ENCODE results near the gene CENPC.
"Not testable (repeated sequence)": the region's sequence is repeated elsewhere in the genome, so short reads cannot be mapped to it uniquely, and the experiment has no call there.

Gene CENPC

DNA sequence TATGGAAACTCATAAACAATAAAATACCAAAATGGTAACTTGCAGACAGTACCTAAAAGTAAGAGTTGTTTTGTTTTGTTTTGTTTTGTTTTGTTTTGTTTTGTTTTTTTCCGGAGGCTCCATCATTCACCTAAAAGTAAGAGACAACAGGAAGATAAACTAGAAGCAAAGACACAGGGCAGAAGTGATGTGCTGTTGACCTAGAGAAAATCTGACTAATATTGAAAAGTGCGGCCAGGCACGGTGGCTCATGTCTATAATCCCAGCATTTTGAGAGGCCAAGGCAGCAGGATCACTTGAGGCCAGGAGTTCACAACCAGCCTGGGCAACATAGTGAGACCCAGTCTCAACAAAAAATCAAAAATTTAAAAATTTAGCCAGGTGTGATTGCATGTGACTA lies 5.6 kb upstream of the CENPC start:
- no peak for DNase-seq (ENCODE audit: low read depth in 3 of 3, low spot score in 1 of 3)

DNA sequence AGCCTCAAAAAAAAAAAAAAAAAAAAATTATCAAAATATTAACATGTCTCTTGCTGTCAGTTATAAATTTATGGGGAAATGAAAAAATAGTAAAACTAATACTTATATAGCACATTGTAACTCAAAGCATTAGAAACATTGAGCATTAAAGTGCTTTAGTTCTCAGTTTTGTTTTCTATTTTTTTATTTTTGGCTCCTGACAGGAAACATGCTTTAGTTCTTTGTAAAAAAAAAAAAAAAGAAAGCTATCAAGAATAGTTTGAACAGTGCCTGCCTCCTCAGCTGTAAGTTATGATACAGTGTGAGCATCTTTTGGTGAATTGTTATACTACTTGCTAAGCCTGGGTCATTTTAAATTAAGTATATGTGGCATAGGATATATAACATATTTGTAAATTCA lies 5.1 kb upstream of the CENPC start:
- no peak for DNase-seq (ENCODE audit: low read depth in 3 of 3, low spot score in 1 of 3)

GRCh38 chr4:67549123-67549522 lies 3.8 kb upstream of the CENPC start:
- DNase-seq (ENCODE audit: low read depth in 3 of 3, low spot score in 1 of 3) = no peak

- no peak for DNase-seq (ENCODE audit: low read depth in 3 of 3, low spot score in 1 of 3)
Measured at GRCh38 chr4:67546971-67547370, 1.7 kb upstream of the CENPC start.

- no peak for DNase-seq (ENCODE audit: low read depth in 3 of 3, low spot score in 1 of 3)
Measured at GRCh38 chr4:67546004-67546356, 677 bp upstream of the CENPC start.

GRCh38 chr4:67542076-67542475 lies 3.2 kb downstream of the CENPC start:
- DNase-seq (ENCODE audit: low read depth in 3 of 3, low spot score in 1 of 3) = no peak

GRCh38 chr4:67539830-67540229 lies 5.5 kb downstream of the CENPC start:
- no peak for DNase-seq (ENCODE audit: low read depth in 3 of 3, low spot score in 1 of 3)

DNA sequence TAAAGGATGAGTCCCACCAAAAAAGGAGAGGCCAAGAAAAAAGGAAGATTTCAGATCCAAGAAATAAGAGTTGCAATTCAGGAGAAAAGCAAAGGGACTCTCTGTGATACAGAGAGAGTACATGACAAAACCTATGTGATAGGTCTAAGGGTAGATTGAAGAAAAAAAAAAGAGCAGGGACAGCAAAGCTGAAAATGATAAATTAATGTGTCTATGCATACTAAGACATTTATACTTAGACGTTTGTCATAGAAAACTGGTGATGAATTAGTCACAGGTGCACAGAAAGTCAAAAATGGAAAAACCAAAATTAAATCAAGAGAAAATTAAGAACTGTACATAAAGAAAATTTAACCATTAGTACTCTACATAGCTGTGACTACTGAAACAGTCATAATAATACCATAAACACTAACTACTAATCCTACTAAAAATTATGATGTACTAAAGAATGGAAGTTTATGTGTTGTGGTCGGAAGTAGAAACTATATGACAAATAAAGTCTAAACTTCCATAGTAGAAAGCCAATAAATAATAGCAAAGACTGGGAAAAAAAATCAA lies 9.9 kb downstream of the CENPC start:
- no peak for DNase-seq (ENCODE audit: low read depth in 3 of 3, low spot score in 1 of 3)

DNA sequence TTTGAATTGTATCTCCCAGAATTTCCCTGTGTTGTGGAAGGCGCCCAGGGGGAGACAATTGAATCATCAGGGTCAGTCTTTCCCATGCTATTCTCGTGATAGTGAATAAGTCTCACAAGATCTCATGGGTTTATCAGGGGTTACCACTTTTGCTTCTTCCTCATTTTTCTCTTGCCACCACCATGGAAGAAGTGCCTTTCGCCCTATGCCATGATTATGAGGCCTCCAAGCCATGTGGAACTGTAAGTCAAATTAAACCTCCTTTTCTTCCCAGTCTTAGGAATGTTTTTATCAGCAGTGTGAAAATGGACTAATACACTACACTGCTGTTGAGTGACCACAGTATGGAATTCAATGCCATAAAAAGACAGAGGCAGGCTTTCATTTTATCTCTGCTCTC lies 12.2 kb downstream of the CENPC start:
- no peak for DNase-seq (ENCODE audit: low read depth in 3 of 3, low spot score in 1 of 3)

DNA sequence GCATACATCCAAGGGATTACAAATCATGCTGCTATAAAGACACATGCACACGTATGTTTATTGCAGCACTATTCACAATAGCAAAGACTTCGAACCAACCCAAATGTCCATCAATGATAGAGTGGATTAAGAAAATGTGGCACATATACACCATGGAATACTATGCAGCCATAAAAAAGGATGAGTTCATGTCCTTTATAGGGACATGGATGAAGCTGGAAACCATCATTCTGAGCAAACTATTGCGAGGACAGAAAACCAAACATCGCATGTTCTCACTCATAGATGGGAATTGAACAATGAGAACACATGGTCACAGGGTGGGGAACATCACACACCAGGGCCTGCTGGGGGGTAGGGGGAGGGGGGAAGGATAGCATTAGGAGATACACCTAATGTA lies 12.9 kb downstream of the CENPC start:
- not testable (repeated sequence) for DNase-seq (ENCODE audit: low read depth in 3 of 3, low spot score in 1 of 3)

- no peak for DNase-seq (ENCODE audit: low read depth in 3 of 3, low spot score in 1 of 3)
Measured at GRCh38 chr4:67531379-67531962, 13.8 kb downstream of the CENPC start.

DNA sequence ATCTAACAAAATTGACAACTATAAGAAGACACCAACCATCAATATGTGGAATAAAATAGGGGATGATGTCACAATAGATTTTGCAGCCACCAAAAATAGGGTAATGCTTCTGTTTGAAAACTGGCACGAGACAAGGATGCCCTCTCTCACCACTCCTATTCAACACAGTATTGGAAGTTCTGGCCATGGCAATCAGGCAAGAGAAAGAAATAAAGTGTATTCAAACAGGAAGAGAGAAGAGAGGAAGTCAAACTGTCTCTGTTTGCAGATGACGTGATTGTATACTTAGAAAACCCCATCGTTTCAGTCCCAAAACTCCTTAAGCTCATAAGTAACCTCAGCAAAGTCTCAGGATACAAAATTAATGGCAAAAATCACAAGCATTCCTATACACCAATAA lies 21.2 kb downstream of the CENPC start:
- not testable (repeated sequence) for DNase-seq (ENCODE audit: low read depth in 3 of 3, low spot score in 1 of 3)

- no peak for DNase-seq (ENCODE audit: low read depth in 3 of 3, low spot score in 1 of 3)
Measured at GRCh38 chr4:67522851-67523671, 22.2 kb downstream of the CENPC start.

DNA sequence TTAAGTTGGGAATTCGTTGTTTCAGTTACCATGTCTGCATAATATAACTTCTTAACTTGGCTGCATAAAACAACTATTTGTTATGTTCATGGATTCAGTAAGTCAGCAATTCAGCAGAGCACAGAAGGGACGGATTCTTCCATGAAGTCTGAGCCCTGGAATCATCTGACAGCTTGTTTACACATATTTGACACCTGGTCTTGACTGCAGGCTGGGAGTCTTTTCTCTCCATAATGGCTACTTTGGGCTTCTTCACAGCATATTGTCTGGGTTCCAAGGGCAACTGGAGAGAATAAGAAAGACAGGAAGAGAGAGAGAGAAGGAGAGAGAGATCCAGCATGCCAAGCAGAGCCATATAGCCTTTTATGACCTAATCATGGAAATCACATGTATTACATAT lies 23.1 kb downstream of the CENPC start:
- DNase-seq (ENCODE audit: low read depth in 3 of 3, low spot score in 1 of 3) = no peak

DNA sequence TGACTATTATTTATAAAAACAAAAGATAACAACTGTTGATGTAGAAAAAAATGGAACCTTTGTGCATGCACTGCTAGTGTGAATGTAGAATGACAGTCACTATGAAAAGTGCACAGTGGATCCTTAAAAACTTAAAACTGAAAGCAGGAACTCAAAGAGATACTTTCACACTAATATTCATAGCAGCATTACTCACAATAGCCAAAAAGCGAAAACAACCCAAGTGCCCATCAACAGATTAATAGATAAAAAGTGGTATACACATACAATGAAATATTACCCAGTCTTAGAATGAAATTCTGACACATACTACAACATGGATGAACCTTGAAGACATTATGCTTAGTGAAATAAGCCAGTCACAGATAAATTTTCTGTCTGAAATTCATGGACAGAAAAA lies 23.8 kb downstream of the CENPC start:
- DNase-seq (ENCODE audit: low read depth in 3 of 3, low spot score in 1 of 3) = no peak

DNA sequence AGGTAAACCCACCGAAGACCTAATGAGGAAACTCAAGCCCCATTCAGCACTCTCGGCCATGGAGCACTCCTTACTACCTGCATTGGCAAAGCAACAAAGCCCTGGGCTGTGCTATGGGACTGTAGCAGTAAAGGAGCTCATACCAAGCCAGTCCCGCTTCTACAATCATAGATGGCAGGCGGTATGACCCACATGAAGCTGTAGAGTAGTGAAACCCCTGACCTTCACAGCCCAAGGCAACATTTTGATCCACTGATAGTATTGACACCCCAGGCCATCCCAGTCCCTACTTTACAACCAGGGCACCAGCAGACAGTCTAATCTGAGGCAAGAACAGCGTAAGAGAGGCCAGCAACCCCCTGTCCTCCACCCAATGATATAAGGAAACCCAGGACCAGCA lies 25.2 kb downstream of the CENPC start:
- no peak for DNase-seq (ENCODE audit: low read depth in 3 of 3, low spot score in 1 of 3)

DNA sequence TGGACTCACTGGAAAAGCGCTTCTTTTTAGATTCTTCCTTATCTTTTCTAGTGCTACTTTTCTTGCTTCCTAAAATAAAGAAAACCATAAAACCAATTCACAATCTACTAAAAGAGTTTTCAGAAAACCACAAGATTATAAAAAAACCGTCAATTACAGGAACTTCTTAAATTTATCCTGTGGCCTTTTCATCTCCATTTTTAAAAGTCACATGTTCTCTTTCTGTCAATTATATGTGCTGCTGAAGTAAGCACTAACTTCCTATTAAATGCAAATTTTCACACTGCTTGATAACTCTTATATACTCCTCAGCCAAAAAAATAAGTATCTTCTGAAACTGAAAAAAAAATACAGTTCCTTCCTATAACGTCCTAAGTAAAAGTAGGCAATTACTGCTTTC lies 32.8 kb downstream of the CENPC start:
- DNase-seq (ENCODE audit: low read depth in 3 of 3, low spot score in 1 of 3) = no peak

- no peak for DNase-seq (ENCODE audit: low read depth in 3 of 3, low spot score in 1 of 3)
Measured at GRCh38 chr4:67500373-67500772, 44.9 kb downstream of the CENPC start.

DNA sequence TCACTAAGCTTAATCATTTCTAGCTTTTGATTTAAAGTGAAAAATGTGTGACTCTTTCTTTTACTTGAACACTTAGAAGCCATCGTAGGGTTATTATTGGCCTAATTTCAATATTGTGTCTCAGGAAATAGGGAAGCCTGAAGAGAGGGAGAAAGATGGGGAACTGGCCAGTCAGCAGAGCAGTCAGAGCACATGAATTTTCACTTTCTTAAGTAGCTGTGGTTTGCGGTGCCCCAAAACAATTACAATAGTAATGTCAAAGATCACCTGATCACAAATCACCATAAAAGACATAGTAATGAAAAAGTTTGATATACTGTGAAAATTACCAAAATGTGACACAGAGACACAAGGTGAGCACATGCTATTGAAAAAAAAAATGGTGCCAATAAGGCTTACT lies 45.5 kb downstream of the CENPC start:
- no peak for DNase-seq (ENCODE audit: low read depth in 3 of 3, low spot score in 1 of 3)

- DNase-seq (ENCODE audit: low read depth in 3 of 3, low spot score in 1 of 3) = no peak
Measured at GRCh38 chr4:67483868-67484602, 61.3 kb downstream of the CENPC start.

GRCh38 chr4:67480810-67481209 lies 64.5 kb downstream of the CENPC start:
- no peak for DNase-seq (ENCODE audit: low read depth in 3 of 3, low spot score in 1 of 3)

GRCh38 chr4:67475155-67475554 lies 70.1 kb downstream of the CENPC start:
- DNase-seq (ENCODE audit: low read depth in 3 of 3, low spot score in 1 of 3) = no peak

Measured in stimulated activated CD4-positive, alpha-beta T cell treated with anti-CD3 and anti-CD28 coated beads, TNF-alpha, amount 100 ng/mL, for 1 hour (primary cell).